Prostate gland (tissue), 2 donors: Measurements from ENCODE around the gene DCTD.

ENCODE experiments used
- CTCF ChIP-seq, 4 experiments: fragments of 200-600 bp in 2 of 4; fragments of 450-650 bp in 2 of 4; sonication (generic) in 2 of 4; IDR thresholded peaks; 1 replicate in 3 of 4; 2 replicates in 1 of 4; pipeline ENCODE4 v1.5.1; 2016 to 2019; ENCODE audit warnings: antibody characterized with exemption in 4 of 4, mild to moderate bottlenecking in 2 of 4, moderate library complexity in 2 of 4
- POLR2A ChIP-seq: fragments of 450-650 bp; IDR thresholded peaks from one replicate; pipeline ENCODE4 v1.6.1; 2016; ENCODE audit warnings: antibody characterized with exemption, mild to moderate bottlenecking
- POLR2AphosphoS5 ChIP-seq: sonication (generic); formaldehyde crosslinking; IDR thresholded peaks from one replicate; pipeline ENCODE4 v1.6.1; 2017; ENCODE audit warnings: antibody characterized with exemption

- TF ChIP-seq CTCF (IDR thresholded peaks at IDR 0.05) (no peak), POLR2A (no peak), POLR2AphosphoS5 (no peak)
Observed at GRCh38 chr4:182871616-182872015, 45.6 kb downstream of the DCTD start.
